GM18517 (cell line): ENCODE data around the gene TEC.
"Not testable (repeated sequence)": the region's sequence is repeated elsewhere in the genome, so short reads cannot be mapped to it uniquely, and the experiment has no call there.

Experiments
- ATAC-seq: cut with Tn5 transposase; IDR thresholded peaks from one replicate; pipeline ENCODE4 v1.9.1; 2021; ENCODE audit warnings: mild to moderate bottlenecking, moderate library complexity; ENCODE audit not compliant: unreplicated experiment

TEC gene

DNA sequence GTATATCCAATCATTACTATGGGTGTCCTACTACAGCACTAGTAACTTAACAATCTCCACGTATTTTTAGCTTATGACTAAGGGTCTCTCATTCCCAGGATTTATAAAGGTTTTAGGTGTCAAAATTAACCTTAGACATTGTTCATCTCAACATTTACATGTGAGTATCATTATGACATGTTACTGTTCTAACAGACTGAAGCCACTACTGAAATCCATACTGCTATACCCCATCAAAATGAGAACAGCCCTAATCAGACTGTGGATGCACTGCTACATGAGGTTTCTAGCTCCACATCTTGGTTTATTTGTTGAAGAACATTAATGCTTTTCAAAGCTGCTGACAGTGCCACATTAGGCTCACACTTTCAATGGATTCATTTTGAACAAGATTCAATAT is 100.0 kb downstream of the TEC start:
- no peak for ATAC-seq

DNA sequence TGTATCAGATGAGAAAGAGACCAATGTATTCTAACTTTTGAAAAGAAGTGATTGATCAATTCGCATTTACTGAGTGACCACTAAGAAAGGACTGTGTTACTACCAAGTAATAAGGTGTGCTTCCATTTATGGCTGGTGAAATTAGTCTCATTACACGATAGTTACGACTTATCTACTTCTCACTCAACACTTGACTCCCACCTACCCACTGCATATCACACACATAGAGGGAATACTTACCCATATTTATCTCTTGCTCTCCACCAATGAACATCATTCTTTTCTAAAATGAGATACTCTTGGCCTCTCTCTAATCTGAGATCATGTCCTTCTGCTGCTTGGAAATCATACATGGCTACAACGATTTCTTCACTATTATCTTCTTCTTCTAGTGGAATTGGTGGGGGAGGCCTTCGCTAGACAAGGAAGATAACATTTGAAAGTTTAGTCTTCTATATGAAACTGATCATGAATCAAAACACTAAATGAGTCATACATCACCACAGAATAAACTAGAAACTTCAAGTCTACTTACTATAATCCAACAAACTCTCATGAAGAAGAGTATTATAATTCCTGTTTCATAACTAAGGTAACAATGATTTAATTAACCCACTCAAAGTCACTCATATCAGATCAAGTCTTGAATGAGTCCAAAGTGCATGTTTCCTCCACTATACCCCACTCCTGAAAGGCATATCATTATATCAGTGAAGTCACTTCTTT is 101.9 kb downstream of the TEC start:
- ATAC-seq = no peak

DNA sequence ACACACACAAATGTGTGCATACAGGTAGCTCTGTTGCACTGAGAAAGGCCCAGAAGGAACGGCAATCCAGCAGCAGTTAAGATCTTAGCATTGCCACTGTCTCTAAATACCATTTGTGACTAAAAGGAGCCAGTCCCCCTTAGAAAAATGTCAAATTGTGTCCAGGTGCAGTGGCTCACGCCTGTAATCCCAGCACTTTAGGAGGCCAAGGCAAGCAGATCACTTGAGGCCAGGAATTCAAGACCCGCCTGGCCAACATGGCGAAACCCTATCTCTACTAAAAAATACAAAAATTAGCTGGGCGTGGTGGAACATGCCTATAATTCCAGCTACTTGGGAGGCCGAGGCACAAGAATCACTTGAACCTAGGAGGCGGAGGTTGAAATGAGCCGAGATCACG is 105.1 kb downstream of the TEC start:
- not testable (repeated sequence) for ATAC-seq

DNA sequence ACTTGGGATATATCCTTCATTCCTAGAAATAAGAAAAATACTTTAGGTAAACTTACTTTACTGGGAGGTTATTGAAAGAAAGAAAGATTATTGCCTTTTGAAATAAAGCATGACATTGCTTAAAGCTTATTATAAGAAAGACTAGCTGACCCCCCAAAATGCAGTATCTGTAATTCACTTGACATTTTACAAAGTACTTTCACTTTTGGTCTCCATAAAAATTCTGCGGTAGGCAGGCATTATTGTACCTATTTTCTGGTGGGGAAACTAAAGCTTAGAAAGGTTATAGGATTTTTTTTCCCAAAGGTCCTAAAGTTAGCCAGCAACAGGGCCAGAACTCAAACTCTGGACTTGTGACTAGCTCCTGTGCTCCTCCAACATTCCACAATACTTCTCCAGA is 105.9 kb downstream of the TEC start:
- ATAC-seq = no peak

DNA sequence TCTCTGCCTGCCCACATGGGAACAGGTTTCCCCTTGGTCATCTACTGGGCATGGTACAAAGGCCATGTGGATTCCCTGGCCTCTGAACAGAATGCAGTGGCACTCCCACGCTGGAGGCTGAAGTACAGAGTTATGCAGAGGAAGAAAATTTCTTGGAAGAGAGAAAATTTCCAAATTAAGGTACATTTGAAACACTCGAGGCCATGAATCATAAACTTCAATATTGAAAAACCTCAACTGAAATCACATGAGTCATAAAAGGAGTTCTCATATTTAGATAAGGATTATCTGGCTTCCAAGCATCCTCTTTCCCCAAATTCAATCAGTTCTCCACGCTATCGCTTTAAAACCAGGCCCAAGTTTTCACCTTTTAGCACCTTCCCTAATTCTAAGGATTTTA is 107.5 kb downstream of the TEC start:
- ATAC-seq = no peak

DNA sequence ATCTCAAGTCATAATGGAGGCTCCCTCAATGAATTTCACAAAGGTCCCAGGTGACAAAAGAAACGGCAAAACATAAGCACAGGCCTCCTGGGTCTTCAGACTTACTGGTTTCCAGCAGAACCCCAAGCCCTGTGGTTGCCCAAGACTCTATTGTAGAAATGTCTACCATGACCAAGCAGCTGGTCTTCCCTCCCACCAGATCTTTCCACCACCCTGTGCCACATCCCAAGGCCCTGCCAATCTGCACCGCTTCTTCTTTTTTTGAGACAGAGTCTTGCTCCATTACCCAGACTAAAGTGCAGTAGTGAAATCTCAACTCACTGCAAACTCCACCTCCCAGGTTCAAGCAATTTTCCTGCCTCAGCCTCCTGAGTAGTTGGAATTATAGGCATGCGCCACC is 112.4 kb downstream of the TEC start:
- ATAC-seq = no peak

DNA sequence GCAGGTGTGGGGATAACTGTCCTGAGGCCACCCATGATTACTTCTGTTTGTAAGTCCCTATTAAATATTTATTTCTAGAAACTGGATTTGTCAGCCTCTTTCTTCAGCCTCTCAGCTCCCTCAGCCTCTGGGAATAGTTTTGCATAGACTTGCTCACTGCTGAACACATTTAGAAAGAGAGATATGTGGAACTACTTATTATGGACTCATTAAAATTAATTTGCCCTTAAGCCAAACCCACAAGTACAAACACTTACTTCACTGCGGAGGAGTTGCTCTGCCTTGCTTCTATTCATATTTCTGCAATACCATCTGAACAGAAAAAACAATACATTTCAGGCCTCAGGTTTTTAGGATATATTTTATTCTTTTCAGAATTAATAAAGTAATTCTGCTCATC is 113.2 kb downstream of the TEC start:
- no peak for ATAC-seq

DNA sequence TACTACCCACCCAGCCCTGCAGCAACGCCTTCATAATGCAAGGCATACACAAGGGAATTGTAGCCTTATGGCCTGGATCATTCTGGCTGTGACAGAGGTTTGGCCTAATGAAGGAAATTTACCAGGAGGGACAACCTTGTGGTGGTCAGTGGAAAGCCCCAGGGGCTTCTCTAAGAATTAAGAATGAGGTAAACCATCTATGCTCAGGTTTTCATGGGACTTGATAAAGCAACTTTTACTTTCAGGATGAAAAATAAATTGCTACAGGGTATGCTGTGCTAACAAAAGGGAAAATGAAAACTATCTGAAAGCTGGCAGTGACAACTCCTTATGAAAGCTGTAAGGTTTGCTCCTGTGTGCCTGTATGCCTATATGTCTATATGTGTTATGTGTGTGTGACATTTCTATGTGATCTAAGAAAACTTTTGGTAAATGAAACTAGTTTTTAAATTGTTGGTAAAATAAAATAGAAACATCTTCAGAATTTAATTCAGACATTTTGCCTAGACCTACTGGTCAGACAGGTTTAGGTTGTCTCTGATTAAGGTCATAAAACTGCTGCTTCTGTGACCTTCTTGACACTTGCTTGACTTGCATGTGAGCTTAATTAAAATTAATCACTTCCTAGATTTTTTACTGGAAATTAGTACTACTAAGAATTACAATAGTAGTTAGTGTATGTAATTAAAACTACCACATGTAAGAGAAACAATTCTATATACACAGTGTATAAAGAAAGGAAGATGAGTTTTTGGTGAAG is 115.7 kb downstream of the TEC start:
- ATAC-seq = no peak

DNA sequence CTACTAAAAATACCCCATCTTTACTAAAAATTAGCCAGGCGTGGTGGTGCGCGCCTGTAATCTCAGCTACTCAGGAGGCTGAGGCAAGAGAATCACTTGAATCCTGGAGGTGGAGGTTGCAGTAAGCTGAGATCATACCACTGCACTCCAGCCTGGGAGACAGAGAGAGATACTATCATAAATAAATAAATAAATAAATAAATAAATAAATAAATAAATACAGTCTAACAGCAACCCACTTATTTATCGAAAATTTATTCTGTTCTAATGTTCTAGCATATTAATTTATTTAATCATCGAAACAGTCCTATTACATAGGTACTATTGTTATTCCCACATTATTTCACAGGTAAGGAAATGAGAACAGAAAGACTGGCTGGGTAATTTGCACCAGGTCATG is 117.4 kb downstream of the TEC start:
- ATAC-seq = no peak

DNA sequence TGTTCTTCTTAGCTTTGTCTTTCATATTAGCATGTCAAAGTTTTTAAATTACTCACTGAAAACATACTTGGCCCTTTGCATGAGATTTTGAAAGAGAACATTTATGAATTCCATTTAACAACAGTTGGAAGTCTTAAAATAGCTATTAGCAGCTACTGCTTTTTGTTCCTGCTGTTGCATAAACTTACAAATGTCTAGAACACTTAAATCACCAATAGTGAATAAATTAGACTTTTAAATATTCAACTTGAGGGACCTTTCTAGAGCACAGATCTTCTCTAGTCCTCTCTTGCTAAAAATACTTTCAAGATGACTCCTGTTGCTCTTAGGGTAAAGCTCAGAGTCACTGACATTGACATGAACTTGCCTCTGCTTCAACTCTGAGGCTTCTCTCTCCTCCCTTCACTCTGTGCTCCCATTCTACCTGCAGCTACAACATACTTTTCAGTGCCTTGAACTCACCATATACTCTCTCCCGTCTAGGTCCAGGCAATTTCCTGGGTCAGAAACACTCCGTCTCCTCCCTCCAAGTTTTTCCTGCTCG is 119.7 kb downstream of the TEC start:
- ATAC-seq = no peak

DNA sequence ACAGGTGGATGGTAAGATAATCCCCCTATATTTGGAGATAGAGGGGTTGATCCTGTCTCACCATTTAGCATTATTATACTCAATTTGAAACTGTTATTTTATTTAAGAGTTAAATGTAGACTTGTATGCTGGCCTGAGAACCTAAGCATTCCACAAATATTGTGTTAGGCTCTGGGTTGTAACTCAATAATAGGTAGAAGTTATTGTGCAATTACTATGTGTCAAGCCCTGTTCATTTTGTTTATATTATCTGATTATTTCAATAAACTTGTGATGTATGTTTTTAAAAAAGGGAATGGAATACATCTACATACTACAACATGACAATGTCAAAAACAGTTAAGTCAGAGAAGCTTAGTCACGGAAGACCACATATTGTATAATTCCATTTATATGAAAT is 122.0 kb downstream of the TEC start:
- no peak for ATAC-seq

DNA sequence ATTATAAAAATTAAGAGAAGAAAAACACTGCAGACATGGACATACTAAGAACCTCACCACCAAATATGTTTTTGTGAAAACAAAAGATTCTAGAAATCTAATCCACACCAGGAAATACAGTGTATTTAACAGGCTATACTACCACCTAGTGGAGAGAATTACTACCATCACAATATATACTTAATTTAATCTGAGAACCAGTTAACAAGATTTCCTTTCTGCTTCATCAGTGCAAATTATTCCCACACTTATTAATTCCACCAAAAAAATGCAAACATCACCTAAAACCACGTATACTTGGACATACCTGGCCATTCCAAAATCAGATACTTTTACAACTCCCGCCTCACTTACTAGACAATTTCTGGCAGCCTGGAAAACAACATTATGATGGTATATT is 128.6 kb downstream of the TEC start:
- peak; percentile 51 for ATAC-seq

DNA sequence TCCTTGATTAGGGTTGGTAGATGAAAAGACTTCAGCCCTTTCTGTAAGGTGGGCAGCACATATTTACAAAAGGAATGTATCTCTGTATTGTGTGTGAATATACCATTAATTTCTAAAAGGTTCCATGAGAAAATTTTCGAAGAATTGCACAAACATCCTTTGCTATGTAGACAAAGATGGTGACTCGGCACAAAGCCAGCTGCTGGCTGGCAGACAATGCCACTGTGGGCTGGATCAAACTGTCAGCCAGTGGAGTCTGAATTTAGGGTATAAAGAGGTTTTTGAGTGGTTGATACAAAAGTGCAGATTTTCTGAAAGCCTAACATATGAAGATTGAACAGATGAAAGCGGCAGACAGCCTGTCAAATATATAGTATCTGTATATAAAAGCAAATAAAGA is 129.9 kb downstream of the TEC start:
- no peak for ATAC-seq

DNA sequence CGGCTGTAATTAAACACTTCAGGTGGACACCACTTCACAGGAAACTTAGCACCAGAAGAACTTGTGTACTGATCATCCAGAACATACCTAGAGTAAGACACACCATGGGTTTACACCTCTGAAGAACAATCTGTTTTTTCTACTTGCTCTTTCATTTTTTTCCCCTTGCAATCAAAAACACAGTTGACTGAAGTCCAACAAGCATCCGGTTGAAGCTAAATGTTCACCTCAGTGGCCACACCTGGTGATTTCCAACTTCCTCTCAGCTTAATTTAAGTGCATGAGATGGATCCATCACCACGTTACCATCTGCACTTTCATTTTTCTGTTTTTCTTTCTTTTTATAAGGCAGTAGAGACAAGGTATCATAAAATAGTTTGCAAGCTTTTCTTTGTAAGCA is 130.7 kb downstream of the TEC start:
- ATAC-seq = peak; percentile 80

DNA sequence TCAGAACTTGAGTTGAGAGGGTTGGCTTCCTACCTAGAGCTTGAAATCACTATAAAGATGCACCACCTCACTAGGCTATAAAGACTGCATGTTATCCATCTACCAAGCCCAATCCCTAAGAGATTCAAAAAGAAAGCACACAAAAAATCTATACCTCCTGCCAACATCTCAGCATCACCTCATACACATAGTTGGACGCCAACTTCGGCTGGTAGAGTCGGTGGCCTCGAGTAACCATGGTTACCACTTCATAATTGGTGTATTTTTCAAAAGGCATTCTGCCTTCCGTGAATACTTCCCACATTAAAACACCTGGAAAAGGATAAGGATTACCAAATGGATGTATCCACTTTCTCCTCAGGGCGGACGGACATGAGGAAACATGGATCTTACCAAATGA is 131.1 kb downstream of the TEC start:
- ATAC-seq = no peak

DNA sequence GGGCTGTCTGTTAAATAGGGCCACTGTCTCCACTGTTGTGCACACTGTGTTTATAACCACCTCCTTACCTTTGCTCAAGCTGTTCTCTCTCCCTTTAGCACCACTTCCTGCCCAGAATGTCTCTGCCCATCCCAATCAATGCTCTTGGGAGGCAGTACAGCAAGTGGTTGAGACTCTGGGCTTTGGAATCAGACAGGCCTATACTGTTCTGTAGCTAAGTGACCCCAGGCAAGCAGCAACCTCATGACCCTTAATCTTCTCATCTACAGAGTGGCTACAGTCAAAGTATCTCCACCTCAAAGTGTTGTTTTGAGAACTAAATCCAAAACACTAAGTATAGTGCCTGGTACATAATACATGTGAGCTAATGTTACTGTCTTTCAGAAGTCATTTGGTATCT is 131.8 kb downstream of the TEC start:
- ATAC-seq = no peak

DNA sequence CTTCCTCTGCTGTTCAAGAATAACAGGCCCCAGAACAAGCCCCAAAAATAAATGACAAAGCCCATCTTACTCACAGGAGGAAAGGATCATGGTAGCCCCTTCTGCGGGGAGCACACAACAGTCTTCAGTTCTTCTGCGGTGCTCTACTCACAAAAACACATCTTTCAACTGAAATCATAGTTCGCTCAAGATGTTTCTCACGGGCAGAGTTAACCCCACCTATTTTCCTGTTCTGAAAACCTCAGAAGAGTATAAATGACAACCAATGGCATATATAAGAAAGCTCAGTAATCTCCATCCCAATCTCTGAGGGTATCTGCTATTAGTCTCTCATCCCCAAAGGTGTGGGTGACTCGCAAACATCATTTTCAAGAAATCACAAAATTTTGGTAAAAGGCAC is 135.6 kb downstream of the TEC start, which contains the start of gene TXK:
Gene TXK (minus strand): TSS at position 170 of the 400 bp plus-strand sequence. CDS start 80 bp downstream, at position 90.
- ATAC-seq = no peak

DNA sequence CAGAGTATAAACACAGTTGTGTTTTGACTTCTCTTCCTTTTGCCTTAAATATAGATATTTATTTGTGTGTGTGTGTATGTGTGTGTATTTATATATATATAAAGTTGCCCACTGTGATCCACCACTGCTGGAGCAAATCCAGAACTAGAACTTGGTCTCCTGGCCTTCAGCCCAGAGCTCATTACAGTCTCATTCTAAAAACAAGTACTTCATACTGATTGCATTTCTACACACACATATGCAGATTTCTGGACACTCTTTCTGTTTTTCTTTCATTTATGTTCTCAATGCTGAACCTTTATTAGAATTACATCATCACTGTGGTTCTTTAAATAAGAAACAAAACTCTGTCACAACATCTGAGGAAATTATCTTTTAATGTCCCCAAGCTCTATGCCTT is 136.0 kb downstream of the TEC start:
- ATAC-seq = no peak

DNA sequence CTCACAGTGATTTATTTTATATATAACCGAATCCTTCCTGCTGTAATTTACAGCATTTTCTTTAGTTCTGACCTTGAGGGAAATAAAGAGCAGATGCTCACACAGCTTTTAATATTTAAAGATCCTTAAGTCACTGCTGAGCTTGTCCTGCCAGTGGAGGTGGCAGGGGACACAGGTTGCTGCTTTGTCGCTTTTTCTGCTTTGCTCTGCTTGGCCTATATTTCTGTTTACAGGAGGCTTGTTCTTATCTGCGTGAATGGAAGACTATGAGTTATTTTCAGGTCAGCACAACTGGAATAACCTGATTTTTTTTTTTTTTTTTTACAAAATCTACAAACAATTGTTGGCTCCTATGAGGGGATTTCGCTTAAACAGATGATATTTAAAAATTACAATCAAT is 137.9 kb downstream of the TEC start:
- ATAC-seq = no peak

DNA sequence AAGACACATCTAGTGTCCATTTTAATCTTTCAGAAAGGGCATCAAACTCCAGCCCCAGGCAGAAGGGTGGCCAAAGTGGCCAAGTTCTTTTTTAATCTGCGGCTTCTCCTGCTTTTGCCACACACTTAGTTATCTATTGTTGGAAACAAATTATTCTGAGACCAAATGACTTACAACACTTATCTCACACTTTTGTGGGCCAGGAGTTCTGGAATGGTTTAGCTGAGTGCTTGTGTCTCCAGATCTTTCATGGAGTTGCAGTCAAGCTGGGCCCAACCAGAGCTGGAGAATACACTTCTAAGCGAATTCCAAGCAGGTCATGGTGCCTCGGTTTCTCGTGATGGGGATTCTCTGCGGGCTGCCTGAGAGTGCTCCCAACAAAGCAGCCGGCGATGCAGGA is 139.5 kb downstream of the TEC start:
- no peak for ATAC-seq

DNA sequence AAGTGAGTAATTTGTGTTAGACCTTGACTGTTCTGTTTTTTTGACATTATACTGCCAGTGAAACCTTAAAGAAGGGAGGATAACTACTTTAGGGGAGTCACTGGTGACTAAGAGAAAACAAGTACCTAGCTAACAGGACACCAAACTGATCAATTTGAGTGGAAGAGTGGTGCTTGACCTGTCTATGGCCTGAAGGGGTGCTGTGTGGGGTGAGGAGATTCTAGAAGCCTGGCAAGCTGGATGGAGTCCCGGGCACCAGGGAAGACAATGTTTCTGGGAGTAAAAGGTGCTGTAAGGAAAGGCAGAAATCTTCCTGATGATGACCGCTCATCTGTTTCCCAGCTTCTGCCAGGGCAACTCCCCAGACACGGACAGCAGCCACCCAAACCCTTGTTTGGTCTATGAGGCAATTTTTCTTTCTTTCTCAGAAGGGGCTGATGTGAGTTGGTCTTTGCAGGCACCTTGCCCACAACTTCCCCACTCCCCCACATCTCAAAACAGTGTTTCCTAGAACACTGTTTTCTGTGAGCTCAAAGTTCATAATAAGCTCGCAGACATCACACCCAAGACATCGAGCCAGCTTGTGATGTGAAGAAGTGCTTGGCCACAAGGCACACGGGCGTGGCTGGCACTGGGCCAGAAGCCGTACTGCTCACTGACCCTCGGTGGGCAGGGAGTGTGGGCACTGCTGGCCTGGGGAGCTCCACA is 140.2 kb downstream of the TEC start:
- no peak for ATAC-seq
